ENCODE measurements around the gene KIAA1755. TPM values are rescaled to one million over a fixed set of nuclear protein-coding genes. Genes with fewer than 3 reads are reported as not detected.
"Not testable (repeated sequence)": the region's sequence is repeated elsewhere in the genome, so short reads cannot be mapped to it uniquely, and the experiment has no call there.

The KIAA1755 gene
- total RNA-seq, 1 donor from 2014 or later, result not detected

DNA sequence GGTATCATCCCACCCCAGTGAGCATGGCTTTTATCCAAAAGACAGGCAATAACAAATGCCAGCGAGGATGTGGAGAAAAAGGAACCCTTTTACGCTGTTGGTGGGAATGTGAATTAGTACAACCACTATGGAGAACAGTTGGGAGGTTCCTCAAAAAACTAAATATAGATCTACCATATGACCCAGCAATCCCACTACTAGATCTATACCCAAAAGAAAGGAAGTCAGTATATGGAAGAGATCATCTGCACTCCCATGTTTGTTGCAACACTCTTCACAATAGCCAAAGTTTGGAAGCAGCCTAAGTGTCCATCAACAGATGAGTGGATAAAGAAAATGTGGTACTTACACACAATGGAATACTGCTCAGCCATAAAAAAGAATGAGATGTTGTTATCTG is 5.9 kb upstream of the KIAA1755 start:
- Mint-ChIP-seq H3K27me3 (peaks cover 24% of the 10 kb centered on the region), H3K36me3 (ENCODE audit: low read depth) (no peaks in the 10 kb centered on the region), H3K4me3 (no peak overlapping the region), H3K4me1 (no peaks in the 10 kb centered on the region), H3K27ac (no peak overlapping the region), H3K9me3 (no peaks in the 10 kb centered on the region)
- intact Hi-C loops (cut with micrococcal nuclease), result no loop called here
- no peak for DNase-seq

DNA sequence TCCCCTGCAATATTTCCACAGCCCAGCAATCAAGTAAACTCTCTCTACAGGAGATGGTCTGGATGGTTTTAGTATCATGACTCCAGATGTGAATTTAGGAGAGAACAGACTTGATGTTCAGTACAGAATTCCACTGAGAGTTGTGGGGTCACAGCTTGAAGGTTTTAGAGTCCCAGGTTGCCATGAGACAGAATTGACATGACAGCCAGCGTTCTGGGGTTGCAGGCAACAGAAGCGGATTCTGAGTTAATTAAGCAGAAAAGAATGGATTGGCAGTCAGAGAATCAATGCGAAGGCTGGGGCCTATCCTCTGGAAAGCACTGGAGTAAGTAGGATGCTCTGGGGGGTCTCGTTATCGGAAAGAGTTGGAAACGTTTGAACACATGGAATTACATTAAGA is 2.4 kb upstream of the KIAA1755 start:
- Mint-ChIP-seq H3K4me3 (no peak overlapping the region), H3K36me3 (ENCODE audit: low read depth) (no peaks in the 10 kb centered on the region), H3K4me1 (no peaks in the 10 kb centered on the region), H3K9me3 (no peaks in the 10 kb centered on the region), H3K27ac (no peak overlapping the region), H3K27me3 (peaks cover 51% of the 10 kb centered on the region)
- intact Hi-C loops (cut with micrococcal nuclease), result no loop called here
- DNase-seq, result no peak

DNA sequence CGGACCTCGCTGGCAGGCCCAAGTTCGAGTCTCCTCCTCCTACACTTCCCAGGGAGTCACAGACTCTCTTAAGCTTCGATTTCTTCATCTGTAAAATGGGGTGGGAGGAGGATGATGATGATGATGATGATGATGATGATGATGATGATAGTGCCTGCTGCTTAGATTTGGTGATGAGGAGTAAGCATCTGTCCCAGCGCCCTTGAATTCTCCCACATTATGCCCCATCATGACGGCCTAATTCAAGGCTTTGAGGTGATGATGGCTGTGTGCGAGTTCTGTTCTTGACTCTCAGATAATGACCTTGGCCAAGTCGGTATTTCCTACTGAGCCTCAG is 487 bp upstream of the KIAA1755 start:
- intact Hi-C loops (cut with micrococcal nuclease), result no loop called here
- H3K4me1 Mint-ChIP-seq, result no peaks in the 10 kb centered on the region
- no peak for DNase-seq
- no peak overlapping the region for H3K4me3 Mint-ChIP-seq
- H3K27me3 Mint-ChIP-seq, result peaks cover 51% of the 10 kb centered on the region
- no peak overlapping the region for H3K27ac Mint-ChIP-seq
- no peaks in the 10 kb centered on the region for H3K36me3 Mint-ChIP-seq (ENCODE audit: low read depth)
- H3K9me3 Mint-ChIP-seq, result no peaks in the 10 kb centered on the region

DNA sequence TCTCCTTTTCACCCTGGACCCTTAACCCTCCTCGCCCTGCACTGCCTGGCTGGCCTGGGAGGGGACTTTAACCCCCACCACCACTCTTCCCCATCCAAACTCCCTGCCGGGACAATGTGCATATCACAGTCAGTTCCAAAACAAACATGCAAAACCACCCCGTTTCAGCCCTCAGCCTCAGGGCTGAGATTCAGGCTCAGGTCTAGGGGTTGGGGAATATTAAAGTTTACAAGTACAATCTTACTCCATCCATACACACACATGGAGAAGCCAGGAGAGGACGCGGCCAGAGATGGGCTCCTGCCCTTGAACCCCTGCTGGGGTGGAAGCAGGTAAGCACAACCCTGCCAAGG is 534 bp downstream of the KIAA1755 start:
- no peaks in the 10 kb centered on the region for H3K36me3 Mint-ChIP-seq (ENCODE audit: low read depth)
- peaks cover 46% of the 10 kb centered on the region for H3K27me3 Mint-ChIP-seq
- no peak overlapping the region for H3K4me3 Mint-ChIP-seq

DNA sequence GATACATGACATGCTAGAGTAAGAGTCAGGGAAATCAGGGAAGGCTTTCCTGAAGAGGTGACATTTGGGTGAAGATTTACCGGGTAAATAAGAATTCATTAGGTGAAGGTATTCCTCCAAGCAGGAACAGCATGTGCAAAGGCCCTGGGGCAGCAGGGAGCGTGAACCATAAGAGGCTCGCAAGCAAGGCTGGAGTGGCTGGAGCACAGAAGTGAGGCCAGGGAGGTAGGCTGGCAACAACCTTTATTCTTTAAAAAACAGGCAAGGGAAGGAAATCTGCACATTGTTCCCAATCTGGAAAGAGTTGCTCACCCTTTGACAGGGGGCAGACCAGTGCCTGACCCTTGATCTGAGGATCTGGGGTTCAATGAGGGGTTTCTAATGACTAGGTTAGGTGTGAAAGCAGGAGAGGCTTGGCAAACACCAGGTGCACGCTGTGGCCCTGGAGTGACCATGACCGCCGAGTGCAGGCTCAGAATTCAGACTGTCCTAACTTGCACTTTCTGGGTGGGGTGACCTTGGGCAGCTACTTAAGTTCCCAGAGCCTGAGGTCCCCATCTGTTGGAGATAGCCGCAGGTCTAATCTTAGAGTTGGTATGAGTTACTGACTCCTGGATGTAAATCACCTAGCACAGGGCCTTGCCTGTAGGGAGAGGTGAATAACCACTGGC is 1.9 kb downstream of the KIAA1755 start:
- Mint-ChIP-seq H3K9me3 (no peaks in the 10 kb centered on the region), H3K4me3 (no peak overlapping the region), H3K27ac (no peak overlapping the region), H3K36me3 (ENCODE audit: low read depth) (no peaks in the 10 kb centered on the region), H3K27me3 (peaks cover 43% of the 10 kb centered on the region), H3K4me1 (no peaks in the 10 kb centered on the region)
- intact Hi-C loops (cut with micrococcal nuclease), result no loop called here
- DNase-seq, result no peak

More for the DNA sequence above, 534 bp downstream of the KIAA1755 start:
- H3K4me1 Mint-ChIP-seq, result no peaks in the 10 kb centered on the region
- intact Hi-C loops (cut with micrococcal nuclease), result no loop called here
- no peaks in the 10 kb centered on the region for H3K9me3 Mint-ChIP-seq
- no peak overlapping the region for H3K27ac Mint-ChIP-seq
- DNase-seq, result no peak

DNA sequence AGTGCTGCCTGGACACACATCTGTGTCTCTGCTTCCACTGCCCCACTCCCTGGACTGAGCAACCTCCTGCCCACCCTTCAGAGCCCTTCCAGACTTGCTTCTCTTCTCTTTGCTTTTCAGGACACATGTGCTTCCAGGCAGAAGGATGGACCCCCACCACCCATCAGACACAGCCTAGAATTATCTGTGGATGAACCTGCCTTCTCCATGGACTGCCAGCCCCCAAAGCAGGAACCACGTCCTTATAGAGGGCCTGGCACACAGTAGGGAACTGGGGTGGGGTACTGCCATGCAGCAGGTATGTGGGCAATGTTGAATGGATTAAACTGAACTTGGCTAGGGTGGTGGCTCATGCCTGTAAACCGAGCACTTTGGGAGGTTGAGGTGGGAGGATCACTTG is 3.6 kb downstream of the KIAA1755 start:
- no peaks in the 10 kb centered on the region for H3K9me3 Mint-ChIP-seq
- H3K27ac Mint-ChIP-seq, result no peak overlapping the region
- no peak for DNase-seq
- H3K4me1 Mint-ChIP-seq, result no peaks in the 10 kb centered on the region
- H3K27me3 Mint-ChIP-seq, result peaks cover 31% of the 10 kb centered on the region
- H3K36me3 Mint-ChIP-seq (ENCODE audit: low read depth), result no peaks in the 10 kb centered on the region
- no peak overlapping the region for H3K4me3 Mint-ChIP-seq
- intact Hi-C loops (cut with micrococcal nuclease), result no loop called here

DNA sequence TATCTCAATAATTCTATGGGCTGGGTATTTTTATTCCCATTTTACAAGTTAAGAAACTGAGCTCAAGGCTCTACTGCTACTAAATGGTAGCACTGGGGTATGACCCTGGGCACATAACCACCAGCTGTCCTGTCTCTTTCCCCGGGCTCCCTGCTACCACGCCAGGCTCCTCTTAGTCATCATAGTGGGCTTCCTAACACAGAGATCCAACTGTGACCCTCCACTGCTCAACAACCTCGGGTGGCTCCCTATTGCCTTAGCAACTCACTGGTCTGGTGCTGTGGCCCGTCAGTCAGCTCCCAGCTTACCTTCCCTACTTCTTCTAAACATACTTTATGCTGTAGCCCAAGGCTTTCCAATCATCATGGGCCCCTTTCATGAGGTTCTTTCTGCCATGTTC is 4.5 kb downstream of the KIAA1755 start:
- Mint-ChIP-seq H3K27ac (no peak overlapping the region), H3K27me3 (peaks cover 25% of the 10 kb centered on the region), H3K4me1 (no peaks in the 10 kb centered on the region), H3K36me3 (ENCODE audit: low read depth) (no peaks in the 10 kb centered on the region), H3K9me3 (no peaks in the 10 kb centered on the region), H3K4me3 (no peak overlapping the region)
- DNase-seq, result no peak
- intact Hi-C loops (cut with micrococcal nuclease), result no loop called here

DNA sequence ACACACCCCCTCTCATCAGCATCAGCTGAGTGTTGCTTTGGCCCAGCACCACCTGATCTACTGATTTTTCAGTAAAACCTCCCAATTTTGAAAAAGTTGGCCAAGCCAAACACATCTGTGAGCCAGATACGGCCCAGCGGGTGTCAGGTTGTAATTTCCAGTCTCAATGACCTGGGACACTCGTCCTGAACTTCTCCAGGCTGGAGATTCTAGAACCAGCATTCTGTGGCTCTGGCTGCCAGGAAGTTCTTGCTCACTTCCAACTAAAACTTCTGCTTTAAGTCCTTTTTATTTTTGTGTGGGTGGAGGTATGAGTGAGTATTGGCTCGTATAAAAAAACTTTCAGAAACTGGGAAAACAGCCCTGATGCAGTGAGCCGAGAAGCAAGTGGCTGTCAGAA is 5.1 kb downstream of the KIAA1755 start:
- Mint-ChIP-seq H3K27me3 (peaks cover 23% of the 10 kb centered on the region), H3K9me3 (no peaks in the 10 kb centered on the region), H3K4me3 (no peak overlapping the region), H3K27ac (no peak overlapping the region), H3K36me3 (ENCODE audit: low read depth) (no peaks in the 10 kb centered on the region), H3K4me1 (no peaks in the 10 kb centered on the region)
- intact Hi-C loops (cut with micrococcal nuclease), result no loop called here
- no peak for DNase-seq

DNA sequence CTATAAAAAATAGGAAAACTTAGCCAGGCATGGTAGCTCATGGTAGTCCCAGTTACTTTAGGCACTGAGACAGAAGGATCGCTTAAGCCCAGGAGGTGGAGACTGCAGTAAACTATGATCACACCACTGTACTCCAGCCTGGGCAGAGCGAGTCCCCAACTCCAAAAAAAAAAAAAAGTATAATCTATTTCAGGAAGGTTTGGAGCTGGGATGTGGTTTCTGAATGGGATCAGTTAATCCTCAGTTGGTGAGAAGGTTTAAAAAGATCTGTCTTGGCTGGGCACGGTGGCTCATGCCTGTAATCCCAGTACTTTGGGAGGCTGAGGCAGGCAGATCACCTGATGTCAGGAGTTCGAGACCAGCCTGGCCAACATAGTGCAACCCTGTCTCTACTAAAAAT is 5.9 kb downstream of the KIAA1755 start:
- H3K36me3 Mint-ChIP-seq (ENCODE audit: low read depth); H3K27ac Mint-ChIP-seq; H3K4me1 Mint-ChIP-seq; H3K9me3 Mint-ChIP-seq; intact Hi-C loops (cut with micrococcal nuclease); H3K4me3 Mint-ChIP-seq; DNase-seq: not testable (repeated sequence)
- H3K27me3 Mint-ChIP-seq, result peaks cover 16% of the 10 kb centered on the region

DNA sequence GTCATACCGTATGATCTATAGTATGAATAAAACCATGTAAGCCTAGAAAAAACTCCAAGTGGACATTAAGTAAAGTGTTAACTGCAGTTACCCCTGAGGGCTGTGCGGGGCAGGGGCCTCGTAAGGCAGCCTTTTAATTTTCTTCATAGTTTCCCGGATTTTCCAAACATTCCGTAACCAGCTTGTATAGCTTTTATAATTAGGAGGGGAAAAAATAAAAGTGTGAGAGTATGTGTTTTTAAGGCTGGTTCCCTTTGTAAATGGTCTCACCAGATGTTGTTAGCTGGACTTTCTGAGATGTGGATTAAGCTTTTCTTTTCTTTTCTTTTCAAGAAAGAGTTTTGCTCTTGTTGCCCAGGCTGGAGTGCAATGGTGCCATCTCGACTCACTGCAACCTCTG is 7.0 kb downstream of the KIAA1755 start:
- Mint-ChIP-seq H3K36me3 (ENCODE audit: low read depth) (no peaks in the 10 kb centered on the region), H3K4me3 (no peak overlapping the region), H3K27ac (no peak overlapping the region), H3K4me1 (no peaks in the 10 kb centered on the region), H3K9me3 (no peaks in the 10 kb centered on the region), H3K27me3 (peaks cover 6% of the 10 kb centered on the region)
- intact Hi-C loops (cut with micrococcal nuclease), result no loop called here
- DNase-seq, result no peak

DNA sequence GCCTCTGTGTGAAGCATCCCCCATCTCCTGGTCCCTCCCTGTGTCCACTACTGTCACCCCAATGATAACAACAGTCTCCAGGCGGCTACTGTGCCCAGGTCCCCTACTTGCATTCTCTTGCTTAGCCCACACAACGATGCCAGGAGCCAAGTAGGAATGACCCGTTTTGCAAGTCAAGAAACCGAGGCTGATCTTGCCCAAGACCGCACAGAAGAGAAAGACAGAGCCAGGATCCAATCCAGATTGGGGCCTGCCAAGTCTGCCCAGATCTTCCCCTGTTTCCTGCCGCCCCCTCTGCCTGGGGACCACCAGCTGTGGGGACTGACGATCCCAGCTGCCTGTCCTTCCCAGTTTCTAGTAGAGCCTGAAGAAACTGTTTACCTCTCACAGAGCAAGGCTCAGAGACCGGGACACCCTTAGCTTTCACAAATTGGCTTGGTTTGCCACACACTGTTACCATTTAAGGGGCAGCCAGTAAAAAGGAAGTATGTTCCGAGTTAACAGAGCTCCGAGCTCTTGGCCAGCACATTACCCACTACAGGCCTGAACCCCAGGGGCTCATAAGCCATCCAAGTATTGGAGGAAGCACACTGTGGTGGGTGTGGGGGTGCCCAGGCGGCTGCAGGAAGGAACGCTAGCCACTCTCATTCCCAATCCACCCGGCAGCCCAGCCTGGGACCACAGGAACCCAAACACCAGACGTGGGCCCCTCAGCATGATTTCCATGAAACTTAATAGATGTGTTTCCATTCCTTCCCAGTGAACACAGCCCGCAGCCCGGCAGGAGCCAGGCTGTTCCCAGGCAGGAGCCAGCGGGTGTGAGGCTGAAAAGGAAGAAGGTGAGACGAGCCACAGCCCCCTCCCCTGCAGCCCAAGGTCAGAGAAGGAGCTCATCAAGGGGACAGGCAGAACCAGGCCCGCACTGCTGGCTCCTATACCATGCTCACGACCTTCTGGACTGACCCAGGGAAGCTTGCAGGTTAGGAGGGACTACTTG is 7.9 kb downstream of the KIAA1755 start:
- Mint-ChIP-seq H3K4me3 (no peak overlapping the region), H3K4me1 (no peaks in the 10 kb centered on the region), H3K9me3 (no peaks in the 10 kb centered on the region), H3K36me3 (ENCODE audit: low read depth) (no peaks in the 10 kb centered on the region), H3K27me3 (peaks cover 1% of the 10 kb centered on the region), H3K27ac (no peak overlapping the region)
- intact Hi-C loops (cut with micrococcal nuclease), result no loop called here
- DNase-seq, result no peak

DNA sequence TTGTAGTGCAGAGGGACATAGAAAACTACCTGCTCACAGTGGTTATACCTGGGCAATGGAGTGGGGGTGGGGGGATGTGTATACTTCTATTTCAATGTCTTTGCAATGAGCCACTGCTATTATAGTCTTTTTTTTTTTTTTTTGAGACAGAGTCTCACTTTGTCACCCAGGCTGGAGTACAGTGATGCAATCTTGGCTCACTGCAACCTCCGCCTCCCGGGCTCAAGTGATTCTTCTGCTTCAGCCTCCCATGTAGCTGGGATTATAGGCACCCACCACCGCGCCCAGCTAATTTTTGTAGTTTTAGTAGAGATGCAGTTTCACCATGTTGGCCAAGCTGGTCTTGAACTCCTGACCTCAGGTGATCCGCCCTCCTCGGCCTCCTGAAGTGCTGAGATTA is 9.1 kb downstream of the KIAA1755 start:
- H3K9me3 Mint-ChIP-seq, result not testable (repeated sequence)

DNA sequence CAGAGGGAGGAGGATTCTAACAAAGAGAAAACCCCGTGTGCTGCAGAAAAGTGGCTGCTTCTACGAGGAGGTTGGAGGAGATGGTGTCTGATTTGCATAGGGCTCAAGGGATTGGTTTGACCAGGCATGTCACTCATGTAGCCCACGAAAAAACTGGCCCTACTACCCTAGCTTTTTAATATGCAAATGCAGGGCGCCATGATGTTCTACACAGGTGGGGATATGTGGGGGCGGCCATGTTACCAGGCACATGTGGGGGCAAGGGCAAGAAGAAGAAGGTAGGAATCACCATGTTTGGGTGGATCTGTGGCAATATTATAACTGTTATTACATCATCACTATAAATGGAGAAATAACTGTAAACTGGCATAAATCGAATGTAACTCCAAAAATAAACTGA is 9.9 kb downstream of the KIAA1755 start:
- no peaks in the 10 kb centered on the region for H3K4me1 Mint-ChIP-seq
- H3K36me3 Mint-ChIP-seq (ENCODE audit: low read depth), result no peaks in the 10 kb centered on the region
- no peaks in the 10 kb centered on the region for H3K9me3 Mint-ChIP-seq
- no peak for DNase-seq
- no peak overlapping the region for H3K27ac Mint-ChIP-seq
- no peak overlapping the region for H3K4me3 Mint-ChIP-seq
- intact Hi-C loops (cut with micrococcal nuclease), result no loop called here
- H3K27me3 Mint-ChIP-seq, result no peaks in the 10 kb centered on the region

More for the DNA sequence above, 9.1 kb downstream of the KIAA1755 start:
- H3K4me3 Mint-ChIP-seq; H3K27me3 Mint-ChIP-seq; H3K27ac Mint-ChIP-seq; DNase-seq; H3K4me1 Mint-ChIP-seq; intact Hi-C loops (cut with micrococcal nuclease); H3K36me3 Mint-ChIP-seq (ENCODE audit: low read depth): not testable (repeated sequence)

DNA sequence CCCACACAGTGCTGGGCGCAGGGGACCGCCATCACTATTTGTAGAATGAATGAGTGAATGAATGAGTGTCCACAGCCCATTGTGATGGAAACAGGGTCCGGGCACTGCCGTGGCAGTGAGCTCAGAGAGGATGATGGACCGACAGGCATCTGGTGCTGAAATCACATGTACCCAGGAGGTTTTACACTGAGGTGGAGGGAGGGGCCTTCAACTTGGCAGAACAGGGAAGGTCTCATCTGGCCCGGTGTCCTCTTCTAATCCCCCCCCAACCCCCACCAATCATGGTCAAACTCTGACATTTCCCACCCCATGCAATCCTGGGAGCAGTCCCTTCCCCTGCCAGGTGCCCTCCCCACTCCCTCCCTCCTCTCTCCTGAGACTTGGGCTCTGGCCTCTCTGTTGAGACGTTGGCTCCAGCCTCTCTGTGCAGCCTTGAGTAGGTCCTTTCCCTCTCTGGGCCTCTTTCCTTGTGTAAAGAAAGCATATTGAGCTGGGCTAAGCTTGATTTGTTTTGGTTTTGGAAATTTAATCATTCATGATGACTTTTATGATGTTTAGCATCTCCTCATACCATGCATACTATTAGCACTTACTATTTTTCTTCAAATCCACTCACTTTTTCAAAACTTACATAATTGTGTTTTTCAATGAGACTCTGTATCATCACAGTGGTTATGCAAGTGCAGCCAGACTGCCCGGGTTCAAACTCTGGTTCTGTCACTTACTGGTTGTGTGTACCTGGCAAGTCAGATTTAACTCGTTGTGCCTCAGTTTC is 10.8 kb downstream of the KIAA1755 start:
- Mint-ChIP-seq H3K27ac (no peak overlapping the region), H3K27me3 (no peaks in the 10 kb centered on the region), H3K4me1 (no peaks in the 10 kb centered on the region), H3K36me3 (ENCODE audit: low read depth) (no peaks in the 10 kb centered on the region), H3K4me3 (no peak overlapping the region), H3K9me3 (no peaks in the 10 kb centered on the region)
- intact Hi-C loops (cut with micrococcal nuclease), result no loop called here
- no peak for DNase-seq

Measured in activated CD4-positive, alpha-beta T cell treated with anti-CD3 and anti-CD28 coated beads, Interleukin-2, amount 10 ng/mL, durations not matched to agents 24 days and 14 days (primary cell).